Endothelial cell of umbilical vein (primary cell): Measurements from ENCODE around the gene SMARCA1. TPM values are rescaled to one million over a fixed set of nuclear protein-coding genes. Genes with fewer than 3 reads are reported as not detected.

Experiments
- BruUV-seq: library from RNA; stranded (reverse); fragments of 400-500 nt; replicated peaks from 2 replicates; lab custom pipeline; 2021; lab: Mats Ljungman, UMichigan
- CTCF ChIA-PET: fragments of 300-600, 350-600 bp; sonication (Branson Sonifier 250); formaldehyde crosslinking; loops from one replicate; lab custom pipeline; 2021; ENCODE audit warnings: antibody characterized with exemption, inconsistent platforms; lab: Charles Lee
- POLR2A ChIA-PET: fragments of 300-600, 350-600 bp; sonication (Branson Sonifier 250); formaldehyde crosslinking; loops from one replicate; lab custom pipeline; 2021; ENCODE audit warnings: antibody characterized with exemption, inconsistent platforms; lab: Charles Lee
- DNase-seq: peaks from one replicate; pipeline ENCODE4 v3.0.0-alpha.2; 2011; ENCODE audit warnings: low read depth, low spot score
- FAIRE-seq: peaks from 2 replicates; lab custom pipeline; 2011; peaks lifted over from hg19 to GRCh38; lab: Jason Lieb, UNC
- H2AFZ ChIP-seq: 2 replicates; pipeline ENCODE4 v1.6.0; 2012; ENCODE audit warnings: low read depth, low read length, control low read depth, inconsistent platforms
- H3K27ac ChIP-seq: 2 replicates; pipeline ENCODE4 v1.5.1; 2011; ENCODE audit warnings: low read depth, mild to moderate bottlenecking, control low read depth, low read length, moderate library complexity; ENCODE audit not compliant: insufficient read depth
- H3K27me3 ChIP-seq, 2 experiments: 2 replicates each; pipeline versions ENCODE4 v1.6.0 to v1.6.1; 2011; ENCODE audit warnings: low read length in 2 of 2, mixed read lengths in 1 of 2; ENCODE audit not compliant: control insufficient read depth in 2 of 2, insufficient read depth in 2 of 2
- H3K36me3 ChIP-seq, 2 experiments: 2 replicates in 1 of 2; 3 replicates in 1 of 2; pipeline ENCODE4 v1.5.1; 2011; ENCODE audit warnings: low read length in 2 of 2, mild to moderate bottlenecking in 1 of 2, moderate library complexity in 1 of 2; ENCODE audit not compliant: control insufficient read depth in 2 of 2, insufficient read depth in 2 of 2; ENCODE audit errors: extremely low read depth in 1 of 2
- H3K4me1 ChIP-seq: 3 replicates; pipeline ENCODE4 v1.5.1; 2011; ENCODE audit warnings: mild to moderate bottlenecking, low read length; ENCODE audit not compliant: control insufficient read depth, insufficient read depth; ENCODE audit errors: extremely low read depth
- H3K4me2 ChIP-seq: 2 replicates; pipeline ENCODE4 v1.6.1; 2011; ENCODE audit warnings: low read length, control low read depth, mixed read lengths; ENCODE audit not compliant: insufficient read depth
- H3K4me3 ChIP-seq, 3 experiments: fragments of 200-600 bp in 1 of 3; sonication (generic), shearing (Covaris generic) in 1 of 3; replicated peaks in 1 of 3; 2 replicates each; pipeline ENCODE4 v1.5.1; 2011 to 2016; ENCODE audit warnings: control low read depth in 3 of 3, low read length in 3 of 3, mild to moderate bottlenecking in 2 of 3, inconsistent platforms in 1 of 3, low read depth in 1 of 3, moderate library complexity in 1 of 3; ENCODE audit not compliant: insufficient read depth in 1 of 3
- H3K79me2 ChIP-seq: 2 replicates; pipeline ENCODE4 v1.6.0; 2012; ENCODE audit warnings: low read length, inconsistent platforms; ENCODE audit not compliant: control insufficient read depth, insufficient read depth
- H3K9ac ChIP-seq: replicated peaks from 2 replicates; pipeline ENCODE3; 2011; ENCODE audit warnings: low read length, control low read depth; ENCODE audit not compliant: insufficient read depth; ENCODE audit errors: extremely low read depth
- H3K9me1 ChIP-seq: replicated peaks from 3 replicates; pipeline ENCODE4 v1.6.0; 2011; ENCODE audit warnings: mild to moderate bottlenecking, low read length; ENCODE audit not compliant: control insufficient read depth, insufficient read depth; ENCODE audit errors: extremely low read depth
- H3K9me3 ChIP-seq: replicated peaks from 2 replicates; pipeline ENCODE4 v1.5.1; 2012; ENCODE audit warnings: low read length, inconsistent platforms; ENCODE audit not compliant: control insufficient read depth, insufficient read depth
- H4K20me1 ChIP-seq: replicated peaks from 2 replicates; pipeline ENCODE3; 2011; ENCODE audit warnings: mild to moderate bottlenecking, low read length; ENCODE audit not compliant: control insufficient read depth, insufficient read depth; ENCODE audit errors: extremely low read depth
- FOS ChIP-seq: IDR thresholded peaks from 2 replicates; pipeline ENCODE4 v1.6.1; 2011; ENCODE audit warnings: mild to moderate bottlenecking, low read length, moderate library complexity, borderline replicate concordance; ENCODE audit not compliant: insufficient read depth
- GATA2 ChIP-seq: IDR thresholded peaks from 2 replicates; pipeline ENCODE4 v1.7.0; 2011; ENCODE audit warnings: low read depth, mild to moderate bottlenecking, moderate library complexity, mixed read lengths, low read length; ENCODE audit not compliant: insufficient read length, insufficient read depth
- JUN ChIP-seq: IDR thresholded peaks from 2 replicates; pipeline ENCODE4 v1.6.1; 2011; ENCODE audit warnings: borderline replicate concordance, low read depth; ENCODE audit not compliant: insufficient read length, insufficient read depth
- MYC ChIP-seq: IDR thresholded peaks from one replicate; pipeline ENCODE4 v1.6.1; 2011; ENCODE audit warnings: mild to moderate bottlenecking, low read depth, low read length
- POLR2A ChIP-seq: IDR thresholded peaks from 2 replicates; pipeline ENCODE4 v1.6.1; 2012; ENCODE audit warnings: low read depth, mild to moderate bottlenecking, control low read depth, low read length
- POLR2AphosphoS5 ChIP-seq: IDR thresholded peaks from 2 replicates; pipeline ENCODE4 v1.6.1; 2012; ENCODE audit warnings: low read depth, mild to moderate bottlenecking, control low read depth, low read length, moderate library complexity; ENCODE audit not compliant: insufficient read depth
- dilution Hi-C: fragments of 300-500 bp; cut with MboI; formaldehyde crosslinking; loops from one replicate; pipeline ENCODE4 v1.15.0; 2019; ENCODE audit warnings: low sequenced_read_pairs; ENCODE audit not compliant: extremely low pct_ligation_motif_present
- intact Hi-C: fragments of 100-400 bp; cut with micrococcal nuclease; formaldehyde crosslinking; loops from one replicate; pipeline ENCODE4 v1.10.0; 2022
- polyA plus RNA-seq, 4 experiments: library from polyadenylated mRNA; depleted of rRNA in 3 of 4; stranded (reverse) in 3 of 4; unstranded in 1 of 4; fragments of >200 nt; gene quantifications; 2 replicates each; pipeline versions ENCODE4 v1.2.1 to v1.2.3, GENCODE V29; 2011 to 2012; ENCODE audit warnings: missing spikeins in 1 of 4
- total RNA-seq: library from RNA; stranded (reverse); gene quantifications from 2 replicates; pipeline ENCODE4 v1.2.3, GENCODE V29; 2021
- TF ChIP-seq, protein P1 (sequence below): IDR thresholded peaks from 2 replicates; pipeline ENCODE4 v1.6.1; 2011; ENCODE audit not compliant: insufficient read depth, insufficient read length
- TF ChIP-seq, protein P2 (sequence below), 2 donors: IDR thresholded peaks; 1 replicate in 1 of 2; 2 replicates in 1 of 2; pipeline ENCODE4 v1.5.1; 2011; ENCODE audit warnings: low read length in 2 of 2, mild to moderate bottlenecking in 2 of 2, moderate library complexity in 2 of 2, control low read depth in 1 of 2, inconsistent platforms in 1 of 2, low read depth in 1 of 2; ENCODE audit not compliant: insufficient read depth in 1 of 2; ENCODE audit errors: extremely low read depth in 1 of 2

The SMARCA1 gene
- total and polyA plus RNA-seq, 2 donors (not counting 3 experiments of a cell fraction or from before 2014, with no cell fraction given) = 8.3 to 29.7 TPM

DNA sequence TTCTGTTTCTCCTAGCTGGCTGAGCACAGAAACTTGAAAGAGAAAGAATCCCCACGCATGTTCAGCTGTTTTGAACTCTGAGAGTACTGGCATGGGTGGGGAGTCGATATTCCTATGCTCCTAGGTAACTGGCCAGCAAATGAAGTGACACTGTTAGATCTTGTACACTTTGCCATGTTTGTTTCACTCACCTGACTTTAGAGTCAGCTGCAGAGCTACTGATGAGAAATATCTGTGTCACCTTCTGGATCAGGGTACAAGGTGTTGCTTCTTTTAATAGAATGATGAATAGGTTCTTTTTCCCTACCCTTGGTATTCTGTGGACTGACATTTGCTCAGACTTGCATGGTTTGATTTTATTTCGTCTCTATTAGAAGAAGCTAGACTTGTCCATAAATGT is 45.1 kb upstream of the SMARCA1 start:
- DNase-seq = no peak
- Histone ChIP-seq H3K9me1 (no peaks in the 10 kb centered on the region), H3K9ac (no peak overlapping the region), H3K9me3 (no peaks in the 10 kb centered on the region), H3K79me2 (no peaks in the 10 kb centered on the region), H2AFZ (no peak overlapping the region), H3K27ac (no peak overlapping the region), H3K4me2 (no peak overlapping the region), H3K36me3 (no peaks in the 10 kb centered on the region), H3K27me3 (no peaks in the 10 kb centered on the region), H3K4me3 (no peak overlapping the region), H3K4me1 (no peaks in the 10 kb centered on the region), H4K20me1 (no peaks in the 10 kb centered on the region)
- TF ChIP-seq JUN = no peak
- TF ChIP-seq MYC = no peak
- no peak for TF ChIP-seq POLR2AphosphoS5
- TF ChIP-seq POLR2A = no peak
- no peak for TF ChIP-seq GATA2
- no peak for TF ChIP-seq FOS
- ChIA-PET CTCF (no interaction called here), POLR2A (no interaction called here)
- BruUV-seq = no TSS peak
- intact Hi-C loops = no loop called here
- dilution Hi-C loops = no loop called here
- no peak for FAIRE-seq

DNA sequence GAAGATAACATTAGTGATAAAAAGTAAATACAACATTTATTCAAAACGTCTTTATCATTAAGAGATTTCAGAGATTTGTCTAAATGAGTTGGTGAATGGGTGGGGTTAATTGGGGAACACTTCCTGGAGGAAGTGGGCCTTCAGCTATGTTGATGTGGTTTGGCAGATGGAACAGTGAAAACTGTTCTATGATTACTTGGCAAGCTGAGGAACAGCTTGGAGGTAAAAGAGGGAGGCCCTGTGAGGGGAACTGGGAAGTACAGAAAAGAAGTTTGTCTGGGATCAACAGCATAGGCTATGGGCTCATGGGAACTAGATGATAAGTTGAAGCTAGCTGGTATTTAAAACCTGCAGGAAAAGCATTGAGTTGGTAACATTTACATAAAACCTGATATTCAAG is 42.8 kb upstream of the SMARCA1 start:
- H3K27me3 ChIP-seq = no peaks in the 10 kb centered on the region
- FAIRE-seq (no peak), DNase-seq (no peak)
- no peaks in the 10 kb centered on the region for H3K4me1 ChIP-seq
- no TSS peak for BruUV-seq
- H3K36me3 ChIP-seq = no peaks in the 10 kb centered on the region
- POLR2A ChIA-PET = no interaction called here
- intact Hi-C loops = no loop called here
- no peak overlapping the region for H3K27ac ChIP-seq
- no peak overlapping the region for H3K9ac ChIP-seq
- no peaks in the 10 kb centered on the region for H3K9me1 ChIP-seq
- dilution Hi-C loops = no loop called here
- no peaks in the 10 kb centered on the region for H3K9me3 ChIP-seq
- no peak overlapping the region for H3K4me3 ChIP-seq
- no peak overlapping the region for H3K4me2 ChIP-seq
- TF ChIP-seq, protein P1, sequence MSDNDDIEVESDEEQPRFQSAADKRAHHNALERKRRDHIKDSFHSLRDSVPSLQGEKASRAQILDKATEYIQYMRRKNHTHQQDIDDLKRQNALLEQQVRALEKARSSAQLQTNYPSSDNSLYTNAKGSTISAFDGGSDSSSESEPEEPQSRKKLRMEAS = no peak
- no peak for TF ChIP-seq GATA2
- TF ChIP-seq, protein P2, sequence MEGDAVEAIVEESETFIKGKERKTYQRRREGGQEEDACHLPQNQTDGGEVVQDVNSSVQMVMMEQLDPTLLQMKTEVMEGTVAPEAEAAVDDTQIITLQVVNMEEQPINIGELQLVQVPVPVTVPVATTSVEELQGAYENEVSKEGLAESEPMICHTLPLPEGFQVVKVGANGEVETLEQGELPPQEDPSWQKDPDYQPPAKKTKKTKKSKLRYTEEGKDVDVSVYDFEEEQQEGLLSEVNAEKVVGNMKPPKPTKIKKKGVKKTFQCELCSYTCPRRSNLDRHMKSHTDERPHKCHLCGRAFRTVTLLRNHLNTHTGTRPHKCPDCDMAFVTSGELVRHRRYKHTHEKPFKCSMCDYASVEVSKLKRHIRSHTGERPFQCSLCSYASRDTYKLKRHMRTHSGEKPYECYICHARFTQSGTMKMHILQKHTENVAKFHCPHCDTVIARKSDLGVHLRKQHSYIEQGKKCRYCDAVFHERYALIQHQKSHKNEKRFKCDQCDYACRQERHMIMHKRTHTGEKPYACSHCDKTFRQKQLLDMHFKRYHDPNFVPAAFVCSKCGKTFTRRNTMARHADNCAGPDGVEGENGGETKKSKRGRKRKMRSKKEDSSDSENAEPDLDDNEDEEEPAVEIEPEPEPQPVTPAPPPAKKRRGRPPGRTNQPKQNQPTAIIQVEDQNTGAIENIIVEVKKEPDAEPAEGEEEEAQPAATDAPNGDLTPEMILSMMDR (IDR thresholded peaks at IDR 0.05; ENCODE audit: extremely low read depth in 1 of 2, insufficient read depth in 1 of 2, low read depth in 1 of 2, low read length in 2 of 2) = no peak
- no peak overlapping the region for H2AFZ ChIP-seq
- CTCF ChIA-PET = no interaction called here
- no peaks in the 10 kb centered on the region for H4K20me1 ChIP-seq
- no peaks in the 10 kb centered on the region for H3K79me2 ChIP-seq
